AG09309 (cell line): ENCODE data around the gene CHSY1.

Experiments
- DNase-seq: peaks from one replicate; pipeline ENCODE4 v3.0.0-alpha.2; 2010; ENCODE audit warnings: low read depth
- H3K4me3 ChIP-seq: 2 replicates; pipeline ENCODE4 v1.5.1; 2011; ENCODE audit warnings: mild to moderate bottlenecking, low read depth, low read length, moderate library complexity; ENCODE audit not compliant: control insufficient read depth
- CTCF ChIP-seq: IDR thresholded peaks from 2 replicates; pipeline ENCODE4 v1.5.1; 2011; ENCODE audit warnings: mild to moderate bottlenecking, low read depth, low read length, inconsistent platforms; ENCODE audit not compliant: insufficient read depth, control insufficient read depth; ENCODE audit errors: missing control alignments

The CHSY1 gene

GRCh38 chr15:101145362-101145761 lies 106.5 kb downstream of the CHSY1 start:
- TF ChIP-seq CTCF: no peak

GRCh38 chr15:101143321-101143720 lies 108.5 kb downstream of the CHSY1 start:
- DNase-seq: no peak
- H3K4me3 ChIP-seq: no peak overlapping the region
- no peak for TF ChIP-seq CTCF

More at GRCh38 chr15:101145362-101145761, 106.5 kb downstream of the CHSY1 start:
- no peak for DNase-seq
- H3K4me3 ChIP-seq: no peak overlapping the region

GRCh38 chr15:101142711-101143110 lies 109.1 kb downstream of the CHSY1 start:
- H3K4me3 ChIP-seq: no peak overlapping the region
- DNase-seq: no peak
- no peak for TF ChIP-seq CTCF

GRCh38 chr15:101141926-101142527 lies 109.8 kb downstream of the CHSY1 start:
- no peak for TF ChIP-seq CTCF
- DNase-seq: no peak
- H3K4me3 ChIP-seq: no peak overlapping the region

- TF ChIP-seq CTCF: no peak
- no peak overlapping the region for H3K4me3 ChIP-seq
- no peak for DNase-seq
Measured at GRCh38 chr15:101140697-101141065, 111.2 kb downstream of the CHSY1 start.

DNA sequence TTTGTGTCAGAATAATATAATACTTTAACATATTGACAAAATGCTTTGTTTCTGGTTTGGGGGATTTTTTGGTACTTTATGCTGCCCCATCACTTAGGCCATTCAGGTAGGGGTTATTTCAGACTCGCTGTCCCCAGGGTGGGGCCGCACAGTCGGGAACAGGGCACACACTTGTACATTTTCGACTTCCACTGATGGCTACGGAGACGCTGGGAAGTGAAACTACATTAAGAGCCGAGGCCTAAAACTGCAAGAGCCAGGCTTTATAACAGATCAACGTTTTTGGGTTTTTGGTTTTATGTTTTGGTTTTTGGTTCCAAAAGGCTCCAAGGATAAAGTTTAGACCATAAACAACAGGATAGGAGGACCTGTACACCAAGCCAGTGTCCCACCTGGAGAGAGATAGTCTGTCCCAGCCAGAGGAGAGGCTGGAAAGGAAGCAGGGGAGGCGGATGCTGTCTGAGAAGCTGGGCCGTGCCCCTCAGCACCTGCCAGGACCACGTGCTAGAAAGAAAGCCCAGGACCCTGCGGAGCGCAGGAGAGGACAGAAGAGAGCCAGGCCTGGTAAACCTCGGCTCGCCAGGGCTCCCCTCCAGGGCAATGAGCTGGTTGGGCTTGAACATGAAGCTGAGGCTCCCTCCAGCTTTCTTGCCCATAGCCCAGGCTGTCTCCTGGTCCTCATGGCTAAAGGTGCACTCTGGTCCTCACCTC lies 111.7 kb downstream of the CHSY1 start:
- no peak for TF ChIP-seq CTCF
- no peak overlapping the region for H3K4me3 ChIP-seq
- DNase-seq: no peak
